ENCODE data around the gene CLSTN3.

CLSTN3 gene

DNA sequence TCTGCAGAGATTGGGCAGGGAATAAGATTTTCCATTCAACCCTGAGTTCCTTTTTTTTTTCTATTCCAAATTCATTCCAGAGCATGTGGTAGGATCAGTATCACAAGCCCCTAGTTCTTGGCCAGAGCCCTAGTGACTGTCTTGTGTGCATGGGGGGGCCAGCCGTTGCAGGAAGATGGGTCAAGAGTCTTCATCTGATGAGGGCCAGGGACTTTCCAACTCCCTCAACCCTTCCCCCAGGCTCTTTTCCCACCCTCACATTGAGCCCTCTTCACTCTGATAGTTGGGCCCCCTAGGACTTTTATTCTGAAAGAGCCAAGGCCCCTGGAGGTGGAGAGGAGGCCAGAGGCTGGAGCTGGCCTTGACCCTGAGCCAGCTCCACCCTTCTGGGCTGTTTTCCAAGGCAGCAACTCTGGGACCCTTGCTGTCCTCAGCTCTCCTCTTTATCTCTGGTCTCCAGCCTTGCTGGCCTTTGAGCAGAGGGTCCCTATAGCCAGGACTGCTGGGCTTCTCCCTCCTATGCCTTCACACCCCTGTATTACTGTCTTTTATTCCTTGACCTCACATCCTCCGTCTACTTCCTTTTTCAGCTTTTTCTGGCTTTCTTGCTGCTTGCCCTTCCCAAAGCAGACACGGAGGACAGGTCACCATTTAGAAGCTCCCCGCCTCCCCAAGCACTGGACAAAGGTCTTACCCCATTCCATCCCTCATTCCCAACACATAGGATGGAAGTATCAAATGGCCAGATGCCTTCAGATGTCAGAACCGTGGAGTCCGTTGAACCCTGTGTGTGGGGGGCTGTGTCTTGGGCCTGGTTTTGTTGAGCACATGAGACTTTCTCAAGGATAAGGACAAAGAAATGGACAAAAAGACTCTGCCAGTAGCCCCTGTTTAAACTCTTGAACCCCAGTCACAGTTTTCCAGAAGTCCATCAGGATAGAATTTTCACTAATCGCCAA is 7.1 kb upstream of the CLSTN3 start:
- ChIA-PET CTCF (interaction anchor here (1.3 to 4.8 kb wide), 3 partner anchors 11 to 19 kb away, joined by 3 to 46 read pairs (median 8); no protein-coding TSS in a partner anchor), POLR2A (interaction anchor here (1.2 kb wide), 1 partner anchor 8 kb away, joined by 3 read pairs; no protein-coding TSS in a partner anchor)
- no peaks in the 10 kb centered on the region for H3K9me3 ChIP-seq (ENCODE audit: control insufficient read depth, insufficient read depth, low read depth, low read length)
- TF ChIP-seq SP7 (tag by site-specific recombination; IDR thresholded peaks at IDR 0.05) (no peak), MYNN (tag by site-specific recombination; IDR thresholded peaks at IDR 0.05; ENCODE audit: borderline replicate concordance) (peak; percentile 78)
- H3K4me3 ChIP-seq (ENCODE audit: low read depth, low read length), result no peak overlapping the region
- no peaks in the 10 kb centered on the region for H3K4me1 ChIP-seq (ENCODE audit: control insufficient read depth, insufficient read depth, low read length)
- no peak overlapping the region for H3K27ac ChIP-seq (ENCODE audit: extremely low read depth, low read depth, low read length)
- no peaks in the 10 kb centered on the region for H3K36me3 ChIP-seq (ENCODE audit: control insufficient read depth in 2 of 2, insufficient read depth in 1 of 2, low read length in 2 of 2)

DNA sequence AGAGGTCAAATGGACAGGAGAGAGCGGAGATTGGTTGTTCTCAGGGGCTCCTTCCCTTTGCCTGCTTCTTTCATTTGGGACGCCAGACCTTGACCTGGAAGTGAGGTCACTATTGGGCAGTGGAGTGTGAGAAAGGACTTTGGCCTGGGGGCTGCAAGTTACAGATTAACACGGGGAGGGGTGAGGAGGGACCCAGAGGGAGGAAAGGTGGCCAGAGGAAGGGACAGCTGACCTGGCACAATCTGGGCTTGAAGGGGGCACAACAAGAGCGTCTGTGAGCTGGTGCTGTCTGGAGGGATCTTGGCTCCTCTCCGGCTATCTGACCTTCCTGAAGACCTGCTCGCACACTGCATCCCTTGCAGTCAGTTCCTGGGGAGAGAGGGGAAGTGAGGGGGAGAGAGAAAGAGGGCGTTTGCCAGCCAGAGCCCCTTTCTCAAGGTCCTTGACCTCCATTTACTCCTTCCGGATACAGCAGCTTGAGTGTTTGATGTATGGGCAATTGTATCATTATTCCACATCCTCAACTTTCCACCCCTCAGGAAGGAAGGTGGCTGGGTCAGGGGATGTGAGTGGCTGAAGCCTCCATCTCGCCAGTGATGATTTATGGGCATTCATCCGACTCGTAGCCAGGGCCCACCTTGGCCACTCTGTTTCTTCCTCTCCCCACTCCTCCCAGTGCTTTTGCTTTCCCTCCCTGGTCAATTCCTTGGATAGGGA is 6.2 kb upstream of the CLSTN3 start:
- no peak overlapping the region for H3K27ac ChIP-seq (ENCODE audit: extremely low read depth, low read depth, low read length)
- POLR2A ChIA-PET, result no interaction called here
- CTCF ChIA-PET, result interaction anchor here (4.8 kb wide), 1 partner anchor 12 kb away, joined by 46 read pairs; no protein-coding TSS in a partner anchor
- no peak overlapping the region for H3K4me3 ChIP-seq (ENCODE audit: low read depth, low read length)
- TF ChIP-seq ZNF660 (tag by site-specific recombination; IDR thresholded peaks at IDR 0.05), result no peak
- TF ChIP-seq, protein P1, sequence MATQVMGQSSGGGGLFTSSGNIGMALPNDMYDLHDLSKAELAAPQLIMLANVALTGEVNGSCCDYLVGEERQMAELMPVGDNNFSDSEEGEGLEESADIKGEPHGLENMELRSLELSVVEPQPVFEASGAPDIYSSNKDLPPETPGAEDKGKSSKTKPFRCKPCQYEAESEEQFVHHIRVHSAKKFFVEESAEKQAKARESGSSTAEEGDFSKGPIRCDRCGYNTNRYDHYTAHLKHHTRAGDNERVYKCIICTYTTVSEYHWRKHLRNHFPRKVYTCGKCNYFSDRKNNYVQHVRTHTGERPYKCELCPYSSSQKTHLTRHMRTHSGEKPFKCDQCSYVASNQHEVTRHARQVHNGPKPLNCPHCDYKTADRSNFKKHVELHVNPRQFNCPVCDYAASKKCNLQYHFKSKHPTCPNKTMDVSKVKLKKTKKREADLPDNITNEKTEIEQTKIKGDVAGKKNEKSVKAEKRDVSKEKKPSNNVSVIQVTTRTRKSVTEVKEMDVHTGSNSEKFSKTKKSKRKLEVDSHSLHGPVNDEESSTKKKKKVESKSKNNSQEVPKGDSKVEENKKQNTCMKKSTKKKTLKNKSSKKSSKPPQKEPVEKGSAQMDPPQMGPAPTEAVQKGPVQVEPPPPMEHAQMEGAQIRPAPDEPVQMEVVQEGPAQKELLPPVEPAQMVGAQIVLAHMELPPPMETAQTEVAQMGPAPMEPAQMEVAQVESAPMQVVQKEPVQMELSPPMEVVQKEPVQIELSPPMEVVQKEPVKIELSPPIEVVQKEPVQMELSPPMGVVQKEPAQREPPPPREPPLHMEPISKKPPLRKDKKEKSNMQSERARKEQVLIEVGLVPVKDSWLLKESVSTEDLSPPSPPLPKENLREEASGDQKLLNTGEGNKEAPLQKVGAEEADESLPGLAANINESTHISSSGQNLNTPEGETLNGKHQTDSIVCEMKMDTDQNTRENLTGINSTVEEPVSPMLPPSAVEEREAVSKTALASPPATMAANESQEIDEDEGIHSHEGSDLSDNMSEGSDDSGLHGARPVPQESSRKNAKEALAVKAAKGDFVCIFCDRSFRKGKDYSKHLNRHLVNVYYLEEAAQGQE (tag by site-specific recombination; IDR thresholded peaks at IDR 0.05), result no peak
- no peak for TF ChIP-seq KLF8 (tag by site-specific recombination; IDR thresholded peaks at IDR 0.05)
- TF ChIP-seq, protein P2, sequence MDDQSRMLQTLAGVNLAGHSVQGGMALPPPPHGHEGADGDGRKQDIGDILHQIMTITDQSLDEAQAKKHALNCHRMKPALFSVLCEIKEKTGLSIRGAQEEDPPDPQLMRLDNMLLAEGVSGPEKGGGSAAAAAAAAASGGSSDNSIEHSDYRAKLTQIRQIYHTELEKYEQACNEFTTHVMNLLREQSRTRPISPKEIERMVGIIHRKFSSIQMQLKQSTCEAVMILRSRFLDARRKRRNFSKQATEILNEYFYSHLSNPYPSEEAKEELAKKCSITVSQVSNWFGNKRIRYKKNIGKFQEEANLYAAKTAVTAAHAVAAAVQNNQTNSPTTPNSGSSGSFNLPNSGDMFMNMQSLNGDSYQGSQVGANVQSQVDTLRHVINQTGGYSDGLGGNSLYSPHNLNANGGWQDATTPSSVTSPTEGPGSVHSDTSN (CRISPR knock-in tag; IDR thresholded peaks at IDR 0.05), result no peak
- TF ChIP-seq HOXC10 (CRISPR knock-in tag; IDR thresholded peaks at IDR 0.05), result no peak
- TF ChIP-seq, protein P3, sequence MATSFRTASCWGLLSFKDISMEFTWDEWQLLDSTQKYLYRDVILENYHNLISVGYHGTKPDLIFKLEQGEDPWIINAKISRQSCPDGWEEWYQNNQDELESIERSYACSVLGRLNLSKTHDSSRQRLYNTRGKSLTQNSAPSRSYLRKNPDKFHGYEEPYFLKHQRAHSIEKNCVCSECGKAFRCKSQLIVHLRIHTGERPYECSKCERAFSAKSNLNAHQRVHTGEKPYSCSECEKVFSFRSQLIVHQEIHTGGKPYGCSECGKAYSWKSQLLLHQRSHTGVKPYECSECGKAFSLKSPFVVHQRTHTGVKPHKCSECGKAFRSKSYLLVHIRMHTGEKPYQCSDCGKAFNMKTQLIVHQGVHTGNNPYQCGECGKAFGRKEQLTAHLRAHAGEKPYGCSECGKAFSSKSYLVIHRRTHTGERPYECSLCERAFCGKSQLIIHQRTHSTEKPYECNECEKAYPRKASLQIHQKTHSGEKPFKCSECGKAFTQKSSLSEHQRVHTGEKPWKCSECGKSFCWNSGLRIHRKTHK (tag by site-specific recombination; IDR thresholded peaks at IDR 0.05), result no peak
- no peak for TF ChIP-seq ZNF768 (tag by site-specific recombination; IDR thresholded peaks at IDR 0.05)
- no peak for TF ChIP-seq ZNF10 (tag by site-specific recombination; IDR thresholded peaks at IDR 0.05)
- TF ChIP-seq SCRT2 (tag by site-specific recombination; IDR thresholded peaks at IDR 0.05), result no peak
- no peaks in the 10 kb centered on the region for H3K4me1 ChIP-seq (ENCODE audit: control insufficient read depth, insufficient read depth, low read length)
- no peaks in the 10 kb centered on the region for H3K9me3 ChIP-seq (ENCODE audit: control insufficient read depth, insufficient read depth, low read depth, low read length)
- H3K36me3 ChIP-seq (ENCODE audit: control insufficient read depth in 2 of 2, insufficient read depth in 1 of 2, low read length in 2 of 2), result no peaks in the 10 kb centered on the region

DNA sequence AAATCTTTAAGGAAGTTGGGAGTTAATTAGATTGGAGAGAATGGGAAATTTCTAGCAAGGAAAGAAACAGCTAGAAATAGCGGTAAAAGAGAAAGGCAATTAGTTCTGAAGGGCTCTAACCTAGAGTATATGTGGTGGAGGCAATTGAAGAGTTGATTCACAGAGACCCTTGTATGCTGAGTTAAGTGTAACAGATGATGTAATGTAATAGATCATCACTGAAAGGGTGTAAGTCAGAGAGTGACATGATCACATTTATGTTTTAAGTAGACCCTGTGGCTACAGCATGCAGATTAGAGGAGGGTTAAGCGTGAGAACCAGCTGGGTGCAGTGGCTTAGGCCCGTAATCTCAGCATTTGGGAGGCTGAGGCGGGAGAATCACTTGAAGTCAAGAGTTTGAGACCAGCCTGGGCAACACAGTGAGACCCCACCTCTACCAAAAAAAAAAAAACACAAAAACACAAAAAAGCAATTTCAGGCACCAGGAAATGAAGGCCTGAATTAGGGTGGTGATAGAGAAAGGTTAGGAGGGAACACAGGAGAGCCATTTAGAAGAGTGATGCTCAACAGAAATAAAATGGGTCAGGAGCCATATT is 4.4 kb upstream of the CLSTN3 start:
- H3K9me3 ChIP-seq (ENCODE audit: control insufficient read depth, insufficient read depth, low read depth, low read length), result no peaks in the 10 kb centered on the region
- no peak overlapping the region for H3K27ac ChIP-seq (ENCODE audit: extremely low read depth, low read depth, low read length)
- POLR2A ChIA-PET, result no interaction called here
- peaks cover 3% of the 10 kb centered on the region; the same call in 1 of the 2 replicates for H3K4me1 ChIP-seq (ENCODE audit: control insufficient read depth, insufficient read depth, low read length)
- no peaks in the 10 kb centered on the region for H3K36me3 ChIP-seq (ENCODE audit: control insufficient read depth in 2 of 2, insufficient read depth in 1 of 2, low read length in 2 of 2)
- no peak overlapping the region for H3K4me3 ChIP-seq (ENCODE audit: low read depth, low read length)
- CTCF ChIA-PET, result interaction anchor here (0.6 to 4.8 kb wide), 4 partner anchors 9 to 69 kb away, joined by 3 to 46 read pairs (median 7); partner anchors contain the start of gene C1RL
- no peak for TF ChIP-seq ZNF175 (tag by site-specific recombination; IDR thresholded peaks at IDR 0.05)
- TF ChIP-seq, protein P4, sequence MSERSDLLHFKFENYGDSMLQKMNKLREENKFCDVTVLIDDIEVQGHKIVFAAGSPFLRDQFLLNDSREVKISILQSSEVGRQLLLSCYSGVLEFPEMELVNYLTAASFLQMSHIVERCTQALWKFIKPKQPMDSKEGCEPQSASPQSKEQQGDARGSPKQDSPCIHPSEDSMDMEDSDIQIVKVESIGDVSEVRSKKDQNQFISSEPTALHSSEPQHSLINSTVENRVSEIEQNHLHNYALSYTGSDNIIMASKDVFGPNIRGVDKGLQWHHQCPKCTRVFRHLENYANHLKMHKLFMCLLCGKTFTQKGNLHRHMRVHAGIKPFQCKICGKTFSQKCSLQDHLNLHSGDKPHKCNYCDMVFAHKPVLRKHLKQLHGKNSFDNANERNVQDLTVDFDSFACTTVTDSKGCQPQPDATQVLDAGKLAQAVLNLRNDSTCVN (tag by site-specific recombination; optimal IDR thresholded peaks at IDR 0.05), result no peak
- TF ChIP-seq YY2 (tag by site-specific recombination; IDR thresholded peaks at IDR 0.05), result no peak
- no peak for TF ChIP-seq ZNF623 (tag by site-specific recombination; IDR thresholded peaks at IDR 0.05)
- no peak for TF ChIP-seq ZNF112 (tag by site-specific recombination; IDR thresholded peaks at IDR 0.05)
- TF ChIP-seq ZNF146 (tag by site-specific recombination; IDR thresholded peaks at IDR 0.05), result no peak
- peak; percentile 63 for TF ChIP-seq ZNF121 (tag by site-specific recombination; IDR thresholded peaks at IDR 0.05)
- 0 out of 2 replicates have a peak, but pooled peaks have one; percentile 13 for TF ChIP-seq ZBTB17 (tag by site-specific recombination; IDR thresholded peaks at IDR 0.05)
- no peak for TF ChIP-seq ZSCAN30 (tag by site-specific recombination; IDR thresholded peaks at IDR 0.05)
- TF ChIP-seq ZBTB20 (tag by site-specific recombination; IDR thresholded peaks at IDR 0.05), result no peak
- no peak for TF ChIP-seq ZNF221 (tag by site-specific recombination; IDR thresholded peaks at IDR 0.05; ENCODE audit: borderline replicate concordance)

All from HEK293 (cell line).